GM19395 (cell line): ENCODE measurements around the gene UBE2G2.
A peak's percentile ranks its signal among the peaks of the same experiment; 100 is the strongest.

Experiments used
- ATAC-seq: cut with Tn5 transposase; IDR thresholded peaks from one replicate; pipeline ENCODE4 v1.9.1; 2021; ENCODE audit warnings: mild to moderate bottlenecking, moderate library complexity; ENCODE audit not compliant: unreplicated experiment

Gene UBE2G2

GRCh38 chr21:44816761-44817505, 15.3 kb upstream of the UBE2G2 start:
- ATAC-seq: peak; percentile 16

- no peak for ATAC-seq
Measured at GRCh38 chr21:44815852-44816628, 14.4 kb upstream of the UBE2G2 start.

GRCh38 chr21:44815225-44815624, 13.6 kb upstream of the UBE2G2 start:
- ATAC-seq: no peak

- ATAC-seq: no peak
Measured at GRCh38 chr21:44814498-44815023, 12.9 kb upstream of the UBE2G2 start.

- ATAC-seq: no peak
Measured at GRCh38 chr21:44813727-44814126, 12.1 kb upstream of the UBE2G2 start.

GRCh38 chr21:44813149-44813548, 11.5 kb upstream of the UBE2G2 start:
- no peak for ATAC-seq

DNA sequence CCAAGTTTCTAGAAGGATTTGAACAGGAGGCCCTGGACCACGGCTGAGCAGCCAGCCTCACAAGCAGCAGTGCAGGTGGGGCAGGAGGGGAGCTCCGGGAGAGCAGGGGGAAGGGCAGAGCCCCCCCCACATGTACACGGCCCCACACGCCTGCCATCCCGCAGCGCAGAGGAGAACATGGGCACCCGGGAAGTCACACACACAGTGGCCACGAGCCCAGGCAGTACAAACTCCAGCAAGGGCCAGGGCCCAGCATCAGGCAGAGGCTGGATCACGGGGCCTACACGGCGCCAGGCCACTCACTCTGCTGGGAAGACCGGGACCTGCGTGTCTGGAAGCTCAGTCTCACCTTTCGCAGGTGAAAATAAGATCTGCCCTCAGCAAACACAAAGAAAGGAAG, 11.0 kb upstream of the UBE2G2 start:
- ATAC-seq: no peak

DNA sequence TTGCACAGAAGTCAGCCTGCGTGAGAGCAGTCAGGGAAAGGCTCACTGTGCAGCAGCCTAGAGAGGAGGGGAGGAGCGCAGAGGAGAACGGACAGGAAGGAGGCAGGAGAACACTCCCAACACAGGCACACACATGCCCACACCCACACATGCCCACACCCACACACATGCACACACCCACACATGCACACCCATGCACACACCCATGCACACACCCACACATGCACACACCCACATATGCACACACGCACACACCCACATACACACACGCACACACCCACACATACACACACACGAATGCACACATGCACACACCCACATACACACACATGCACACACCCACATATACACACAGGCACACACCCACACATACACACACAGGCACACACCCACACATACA, 9.2 kb upstream of the UBE2G2 start:
- no peak for ATAC-seq

GRCh38 chr21:44805859-44806258, 4.2 kb upstream of the UBE2G2 start:
- ATAC-seq: no peak

- no peak for ATAC-seq
Measured at GRCh38 chr21:44805226-44805625, 3.6 kb upstream of the UBE2G2 start.

- no peak for ATAC-seq
Measured at GRCh38 chr21:44804762-44805161, 3.1 kb upstream of the UBE2G2 start.

DNA sequence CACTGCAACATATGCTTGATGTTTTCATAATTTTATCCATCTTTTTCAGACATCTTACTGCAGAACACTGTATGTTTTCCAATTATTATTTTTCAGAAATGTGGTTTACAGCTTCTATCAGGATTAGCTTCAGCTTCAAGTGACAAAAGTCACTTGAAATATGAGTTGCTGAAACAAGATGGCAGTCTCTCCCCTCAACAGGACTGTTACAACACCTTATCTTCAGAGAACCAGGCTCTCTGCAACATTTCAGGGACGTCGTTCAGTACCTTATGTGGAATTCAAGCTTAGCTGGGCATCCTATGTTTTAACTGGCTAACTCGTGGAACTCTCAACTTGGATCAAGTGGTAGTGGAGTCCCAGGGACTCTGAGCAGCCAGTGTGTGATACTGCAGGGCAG, 2.0 kb upstream of the UBE2G2 start:
- no peak for ATAC-seq

DNA sequence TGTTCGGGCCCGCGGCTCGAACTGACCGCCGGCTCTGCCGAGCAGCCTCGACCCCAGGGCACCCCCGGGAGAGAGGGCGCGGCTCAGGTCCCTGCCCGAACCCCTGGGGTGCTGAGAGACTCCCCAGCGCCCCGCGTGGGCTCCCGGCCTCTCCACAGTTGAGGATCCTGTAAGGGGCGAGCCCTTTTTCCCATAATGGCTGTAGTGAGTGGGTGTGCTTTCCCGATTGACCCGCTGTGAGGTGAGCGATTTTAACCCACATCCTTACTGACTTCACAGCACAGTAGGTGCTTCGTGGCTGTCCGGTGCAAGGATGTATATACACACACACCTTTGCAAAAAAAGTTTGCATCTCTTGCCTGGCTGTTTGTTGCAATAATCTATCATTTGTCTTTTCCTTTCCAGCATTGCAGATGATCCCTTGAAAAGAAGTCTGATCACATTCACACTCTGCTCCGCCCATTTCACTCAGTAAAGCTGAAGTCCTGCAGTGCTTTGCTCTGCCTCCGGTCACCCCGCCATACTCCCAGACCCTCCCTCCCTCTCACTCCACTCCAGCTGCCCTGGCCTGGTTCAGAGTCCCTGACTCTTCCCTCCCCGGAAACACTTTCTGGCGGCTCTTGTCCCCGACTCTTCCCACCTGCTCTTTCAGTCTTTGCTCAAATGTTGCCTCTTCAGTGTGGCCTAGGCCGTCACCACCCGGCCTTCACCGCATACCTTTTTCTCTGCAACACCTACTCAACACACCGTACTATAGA, 955 bp upstream of the UBE2G2 start:
- ATAC-seq: no peak

DNA sequence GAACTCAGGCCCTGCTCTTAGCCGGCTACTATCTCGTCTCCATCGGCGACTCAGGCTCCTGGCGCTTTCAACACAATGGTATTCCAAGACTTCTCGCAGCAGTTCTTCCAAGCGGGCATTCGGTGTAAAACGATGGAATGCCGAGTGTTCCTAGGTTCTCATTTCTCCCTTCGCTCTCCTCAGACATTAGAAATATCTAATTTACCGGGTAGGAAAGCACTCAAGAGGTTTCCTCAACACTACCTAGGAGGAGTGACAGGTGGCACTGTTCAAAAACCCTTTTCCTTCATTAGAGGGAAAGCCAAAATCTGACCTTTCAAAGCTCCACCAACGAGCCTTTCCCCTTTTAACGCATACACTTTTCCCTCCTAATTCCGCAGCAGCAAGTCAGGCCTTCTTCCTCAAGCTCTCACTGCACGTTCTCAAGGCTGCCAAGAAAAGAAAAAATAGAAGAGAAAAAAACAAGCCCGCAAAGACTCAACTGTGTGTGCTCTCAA, 601 bp downstream of the UBE2G2 start:
- ATAC-seq: peak; percentile 53

GRCh38 chr21:44800103-44800502, 1.5 kb downstream of the UBE2G2 start:
- ATAC-seq: no peak

DNA sequence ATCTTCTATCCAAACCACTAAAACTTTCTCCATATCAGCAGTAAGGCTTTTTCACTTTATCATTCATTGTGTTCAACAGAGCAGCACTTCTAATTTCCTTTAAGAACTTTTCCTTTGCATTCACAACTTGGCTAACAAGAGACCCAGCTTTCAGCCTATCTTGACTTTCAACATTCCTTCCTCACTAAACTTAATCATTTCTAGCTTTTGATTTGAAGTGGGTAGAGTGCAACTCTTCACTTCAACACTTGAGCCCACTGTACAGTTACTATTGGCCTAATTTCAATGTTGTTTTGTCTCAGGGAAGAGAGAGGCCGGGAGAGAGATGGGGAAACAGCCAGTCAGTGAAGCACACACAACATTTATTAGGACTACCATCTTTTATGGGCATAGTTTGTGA, 2.0 kb downstream of the UBE2G2 start:
- ATAC-seq: no peak

DNA sequence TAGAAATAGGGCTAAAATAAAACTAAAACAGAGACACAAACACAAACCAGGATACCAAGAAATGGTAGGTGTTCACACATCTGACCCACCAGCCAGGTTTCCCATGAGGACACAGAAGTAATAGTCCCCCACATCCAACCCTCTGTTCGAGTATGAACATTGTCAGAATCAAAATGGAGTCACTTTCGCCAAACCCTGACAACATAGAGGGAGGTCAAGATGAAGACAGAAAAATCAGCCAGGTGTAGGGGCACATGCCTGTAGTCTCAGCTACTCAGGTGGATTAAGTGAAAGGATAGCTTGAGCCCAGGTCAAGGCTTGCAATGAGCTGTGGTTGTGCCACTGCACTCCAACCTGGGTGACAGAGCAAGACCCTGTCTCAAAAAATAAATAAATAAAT, 3.8 kb downstream of the UBE2G2 start:
- no peak for ATAC-seq

- ATAC-seq: no peak
Measured at GRCh38 chr21:44795342-44795741, 6.3 kb downstream of the UBE2G2 start.

DNA sequence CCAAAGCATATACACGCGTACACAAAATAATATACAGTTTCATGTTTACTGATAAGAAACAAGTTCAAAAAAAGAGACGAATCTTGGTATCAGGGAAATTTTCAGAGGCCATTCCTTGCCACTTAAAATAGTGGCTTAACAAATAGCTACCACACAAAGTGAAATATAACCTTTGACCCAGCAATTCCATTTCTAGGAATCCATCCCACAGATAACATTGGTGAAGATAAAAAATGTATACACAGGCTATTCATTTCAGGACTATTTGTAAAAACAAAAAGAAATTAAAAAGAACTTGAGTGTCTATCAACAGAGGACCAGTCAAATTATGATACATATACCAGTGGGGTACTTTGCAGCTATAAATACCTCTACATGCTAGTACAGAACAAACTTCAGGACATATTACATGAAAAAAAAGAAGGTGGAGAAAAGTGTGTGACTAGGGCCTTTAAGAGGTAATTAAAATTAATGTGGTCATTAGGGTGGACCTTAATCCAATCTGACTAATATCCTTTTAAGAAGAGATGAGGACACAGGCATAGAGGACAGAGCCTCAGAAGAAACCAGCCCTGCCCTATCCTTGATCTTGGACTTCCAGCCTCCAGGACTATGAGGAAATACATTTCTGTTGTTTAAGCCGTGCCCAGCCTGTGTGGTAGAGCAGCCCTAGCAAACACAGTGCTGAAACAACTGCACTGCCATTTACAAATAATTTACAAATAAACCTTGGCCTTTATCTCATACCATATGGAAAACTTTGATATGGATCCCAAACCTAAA, 7.8 kb downstream of the UBE2G2 start:
- ATAC-seq: no peak
